Measurements from ENCODE around the gene NF1. TPM values are rescaled to one million over a fixed set of nuclear protein-coding genes. Genes with fewer than 3 reads are reported as not detected.

NF1 gene
- polyA plus RNA-seq, 1 of the 3 experiments (the other 2 are of a cell fraction): 19.6 TPM

DNA sequence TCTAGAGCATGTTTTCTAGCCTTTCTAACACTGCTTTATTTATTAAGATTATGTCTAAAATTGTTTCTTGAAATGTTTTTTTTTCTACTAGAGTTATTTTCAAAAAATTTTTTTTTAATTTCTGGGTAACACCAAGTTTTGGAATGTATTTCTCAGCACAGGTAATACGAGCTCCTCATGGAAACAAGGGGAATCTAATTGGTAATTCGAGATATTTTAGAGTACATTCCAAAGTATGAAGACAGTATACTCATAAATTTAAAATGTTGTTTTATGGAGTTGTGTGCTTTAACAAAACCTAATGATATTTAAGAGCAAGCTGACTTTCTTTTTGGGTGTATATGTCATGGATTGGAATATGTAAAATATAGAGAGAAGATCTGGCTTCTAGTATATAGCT is 159.9 kb downstream of the NF1 start:
- H3F3A ChIP-seq (replicated peaks; ENCODE audit: insufficient read depth): peaks cover 17% of the 10 kb centered on the region
- H3K27ac ChIP-seq (ENCODE audit: low read depth in 2 of 2, low read length in 1 of 2): peak overlapping the region in 1 of 2 experiments; percentile 34; a peak in 2 of 4 replicates
- POLR2A ChIA-PET: no interaction called here
- no peaks in the 10 kb centered on the region for H4K20me1 ChIP-seq (ENCODE audit: insufficient read depth)
- H3K4me2 ChIP-seq: no peak overlapping the region
- no peak overlapping the region for H2AFZ ChIP-seq (ENCODE audit: low read depth)
- H3K36me3 ChIP-seq (replicated peaks in 1 of 2; ENCODE audit: control insufficient read depth in 1 of 2, insufficient read depth in 2 of 2, low read length in 1 of 2): peaks cover 33 to 66% of the 10 kb centered on the region in 2 experiments
- no peaks in the 10 kb centered on the region for H3K9me3 ChIP-seq
- peaks cover 9 to 29% of the 10 kb centered on the region in 2 experiments; a peak in 3 of 4 replicates for H3K4me1 ChIP-seq (ENCODE audit: control insufficient read depth in 1 of 2, insufficient read depth in 2 of 2, low read depth in 1 of 2, low read length in 1 of 2)
- H3K79me2 ChIP-seq (ENCODE audit: insufficient read depth): no peaks in the 10 kb centered on the region; the same call in 1 of the 2 replicates
- H3K4me3 ChIP-seq (ENCODE audit: low read depth in 2 of 2, low read length in 1 of 2): no peak overlapping the region
- H3K9me2 ChIP-seq: no peaks in the 10 kb centered on the region
- WGBS (ENCODE audit: low lambda C conversion rate): 67% methylated on average over 2 of the region's 2 CpGs
- CTCF ChIA-PET: interaction anchor here (0.6 to 1.1 kb wide), 2 partner anchors 12 to 119 kb away, joined by 3 to 4 read pairs; no protein-coding TSS in a partner anchor
- no peak overlapping the region for H3K9ac ChIP-seq
- no peak for TF ChIP-seq MXI1 (IDR thresholded peaks at IDR 0.05; ENCODE audit: low read depth, low read length)
- TF ChIP-seq, protein P1, sequence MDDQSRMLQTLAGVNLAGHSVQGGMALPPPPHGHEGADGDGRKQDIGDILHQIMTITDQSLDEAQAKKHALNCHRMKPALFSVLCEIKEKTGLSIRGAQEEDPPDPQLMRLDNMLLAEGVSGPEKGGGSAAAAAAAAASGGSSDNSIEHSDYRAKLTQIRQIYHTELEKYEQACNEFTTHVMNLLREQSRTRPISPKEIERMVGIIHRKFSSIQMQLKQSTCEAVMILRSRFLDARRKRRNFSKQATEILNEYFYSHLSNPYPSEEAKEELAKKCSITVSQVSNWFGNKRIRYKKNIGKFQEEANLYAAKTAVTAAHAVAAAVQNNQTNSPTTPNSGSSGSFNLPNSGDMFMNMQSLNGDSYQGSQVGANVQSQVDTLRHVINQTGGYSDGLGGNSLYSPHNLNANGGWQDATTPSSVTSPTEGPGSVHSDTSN (IDR thresholded peaks at IDR 0.05): no peak
- TF ChIP-seq POLR2AphosphoS5 (IDR thresholded peaks at IDR 0.05; ENCODE audit: low read depth, low read length): no peak
- no peak for TF ChIP-seq RFX5 (IDR thresholded peaks at IDR 0.05; ENCODE audit: low read length)
- TF ChIP-seq EZH2phosphoT487 (IDR thresholded peaks at IDR 0.05; ENCODE audit: borderline replicate concordance, low read depth): no peak
- no peak for TF ChIP-seq FOXM1 (IDR thresholded peaks at IDR 0.05; ENCODE audit: low read depth)
- no peak for TF ChIP-seq ELF1 (IDR thresholded peaks at IDR 0.05)
- TF ChIP-seq NFIC (IDR thresholded peaks at IDR 0.05; ENCODE audit: borderline replicate concordance): no peak
- TF ChIP-seq SMC3 (IDR thresholded peaks at IDR 0.05; ENCODE audit: low read depth, low read length): no peak
- TF ChIP-seq JUND (IDR thresholded peaks at IDR 0.05): no peak
- no peak for TF ChIP-seq SIN3A (IDR thresholded peaks at IDR 0.05; ENCODE audit: borderline replicate concordance, low read depth, low read length)
- no peak for TF ChIP-seq GATA2 (CRISPR knock-in tag; IDR thresholded peaks at IDR 0.05)
- TF ChIP-seq, protein P2, sequence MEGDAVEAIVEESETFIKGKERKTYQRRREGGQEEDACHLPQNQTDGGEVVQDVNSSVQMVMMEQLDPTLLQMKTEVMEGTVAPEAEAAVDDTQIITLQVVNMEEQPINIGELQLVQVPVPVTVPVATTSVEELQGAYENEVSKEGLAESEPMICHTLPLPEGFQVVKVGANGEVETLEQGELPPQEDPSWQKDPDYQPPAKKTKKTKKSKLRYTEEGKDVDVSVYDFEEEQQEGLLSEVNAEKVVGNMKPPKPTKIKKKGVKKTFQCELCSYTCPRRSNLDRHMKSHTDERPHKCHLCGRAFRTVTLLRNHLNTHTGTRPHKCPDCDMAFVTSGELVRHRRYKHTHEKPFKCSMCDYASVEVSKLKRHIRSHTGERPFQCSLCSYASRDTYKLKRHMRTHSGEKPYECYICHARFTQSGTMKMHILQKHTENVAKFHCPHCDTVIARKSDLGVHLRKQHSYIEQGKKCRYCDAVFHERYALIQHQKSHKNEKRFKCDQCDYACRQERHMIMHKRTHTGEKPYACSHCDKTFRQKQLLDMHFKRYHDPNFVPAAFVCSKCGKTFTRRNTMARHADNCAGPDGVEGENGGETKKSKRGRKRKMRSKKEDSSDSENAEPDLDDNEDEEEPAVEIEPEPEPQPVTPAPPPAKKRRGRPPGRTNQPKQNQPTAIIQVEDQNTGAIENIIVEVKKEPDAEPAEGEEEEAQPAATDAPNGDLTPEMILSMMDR (IDR thresholded peaks at IDR 0.05): no peak
- TF ChIP-seq, protein P3, sequence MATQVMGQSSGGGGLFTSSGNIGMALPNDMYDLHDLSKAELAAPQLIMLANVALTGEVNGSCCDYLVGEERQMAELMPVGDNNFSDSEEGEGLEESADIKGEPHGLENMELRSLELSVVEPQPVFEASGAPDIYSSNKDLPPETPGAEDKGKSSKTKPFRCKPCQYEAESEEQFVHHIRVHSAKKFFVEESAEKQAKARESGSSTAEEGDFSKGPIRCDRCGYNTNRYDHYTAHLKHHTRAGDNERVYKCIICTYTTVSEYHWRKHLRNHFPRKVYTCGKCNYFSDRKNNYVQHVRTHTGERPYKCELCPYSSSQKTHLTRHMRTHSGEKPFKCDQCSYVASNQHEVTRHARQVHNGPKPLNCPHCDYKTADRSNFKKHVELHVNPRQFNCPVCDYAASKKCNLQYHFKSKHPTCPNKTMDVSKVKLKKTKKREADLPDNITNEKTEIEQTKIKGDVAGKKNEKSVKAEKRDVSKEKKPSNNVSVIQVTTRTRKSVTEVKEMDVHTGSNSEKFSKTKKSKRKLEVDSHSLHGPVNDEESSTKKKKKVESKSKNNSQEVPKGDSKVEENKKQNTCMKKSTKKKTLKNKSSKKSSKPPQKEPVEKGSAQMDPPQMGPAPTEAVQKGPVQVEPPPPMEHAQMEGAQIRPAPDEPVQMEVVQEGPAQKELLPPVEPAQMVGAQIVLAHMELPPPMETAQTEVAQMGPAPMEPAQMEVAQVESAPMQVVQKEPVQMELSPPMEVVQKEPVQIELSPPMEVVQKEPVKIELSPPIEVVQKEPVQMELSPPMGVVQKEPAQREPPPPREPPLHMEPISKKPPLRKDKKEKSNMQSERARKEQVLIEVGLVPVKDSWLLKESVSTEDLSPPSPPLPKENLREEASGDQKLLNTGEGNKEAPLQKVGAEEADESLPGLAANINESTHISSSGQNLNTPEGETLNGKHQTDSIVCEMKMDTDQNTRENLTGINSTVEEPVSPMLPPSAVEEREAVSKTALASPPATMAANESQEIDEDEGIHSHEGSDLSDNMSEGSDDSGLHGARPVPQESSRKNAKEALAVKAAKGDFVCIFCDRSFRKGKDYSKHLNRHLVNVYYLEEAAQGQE (IDR thresholded peaks at IDR 0.05; ENCODE audit: low read depth, low read length): no peak
- TF ChIP-seq RCOR1 (IDR thresholded peaks at IDR 0.05; ENCODE audit: low read length): no peak
- no peak for TF ChIP-seq MEF2A (IDR thresholded peaks at IDR 0.05; ENCODE audit: borderline replicate concordance, low read depth)
- TF ChIP-seq, protein P4, sequence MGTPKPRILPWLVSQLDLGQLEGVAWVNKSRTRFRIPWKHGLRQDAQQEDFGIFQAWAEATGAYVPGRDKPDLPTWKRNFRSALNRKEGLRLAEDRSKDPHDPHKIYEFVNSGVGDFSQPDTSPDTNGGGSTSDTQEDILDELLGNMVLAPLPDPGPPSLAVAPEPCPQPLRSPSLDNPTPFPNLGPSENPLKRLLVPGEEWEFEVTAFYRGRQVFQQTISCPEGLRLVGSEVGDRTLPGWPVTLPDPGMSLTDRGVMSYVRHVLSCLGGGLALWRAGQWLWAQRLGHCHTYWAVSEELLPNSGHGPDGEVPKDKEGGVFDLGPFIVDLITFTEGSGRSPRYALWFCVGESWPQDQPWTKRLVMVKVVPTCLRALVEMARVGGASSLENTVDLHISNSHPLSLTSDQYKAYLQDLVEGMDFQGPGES (IDR thresholded peaks at IDR 0.05; ENCODE audit: low read depth, low read length): no peak
- no peak for TF ChIP-seq GABPA (IDR thresholded peaks at IDR 0.05; ENCODE audit: low read depth)
- no peak for TF ChIP-seq RAD21 (IDR thresholded peaks at IDR 0.05; ENCODE audit: low read length)
- DNase-seq: no peak
- H3K27me3 ChIP-seq (ENCODE audit: insufficient read depth): no peaks in the 10 kb centered on the region
